Hypothalamus (tissue), 51 donors: ENCODE results near the gene VASH1.
A peak's percentile ranks its signal among the peaks of the same experiment; 100 is the strongest.

Experiments
- DNase-seq, 51 donors: peaks; one replicate each; lab custom pipeline; 2025; lab: John Stamatoyannopoulos, UW

The VASH1 gene

DNA sequence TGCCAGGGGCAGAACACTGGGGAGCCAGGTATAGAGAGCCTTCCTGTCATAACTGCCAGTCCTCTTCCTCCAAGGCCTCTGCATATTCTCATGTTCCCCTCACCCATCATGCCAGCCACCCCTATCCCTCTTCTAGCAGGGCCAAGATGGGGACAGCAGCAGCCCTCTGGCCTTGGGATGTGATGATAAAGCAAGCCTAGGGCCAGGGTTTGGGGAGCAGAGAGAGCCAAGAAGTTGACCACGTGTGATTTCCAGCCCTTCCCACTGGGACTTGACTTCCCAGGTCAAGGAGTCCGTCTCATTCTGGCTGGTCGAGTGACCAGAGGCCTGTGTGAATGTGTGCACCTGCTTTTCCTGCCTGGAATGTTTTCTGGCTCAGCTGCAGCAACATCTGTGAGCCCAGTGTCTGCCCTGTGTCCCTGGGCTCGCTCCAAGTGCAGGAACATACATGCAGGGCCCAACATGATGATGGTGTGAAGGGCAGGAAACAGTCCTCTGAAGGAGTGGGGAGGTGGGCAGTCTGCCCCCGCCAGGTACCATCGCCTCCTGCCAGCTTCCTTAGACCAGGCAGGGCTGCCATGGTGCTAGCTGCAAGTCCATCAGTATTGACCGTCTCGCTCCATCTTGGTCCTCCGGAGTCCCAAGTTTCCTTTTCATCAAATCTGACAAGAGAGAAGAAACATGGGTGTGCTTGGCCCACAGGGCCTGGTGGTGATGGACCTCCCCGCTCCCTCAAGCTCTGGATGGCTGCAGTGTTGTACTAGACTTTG, 21.0 kb downstream of the VASH1 start:
- DNase-seq = no peak

DNA sequence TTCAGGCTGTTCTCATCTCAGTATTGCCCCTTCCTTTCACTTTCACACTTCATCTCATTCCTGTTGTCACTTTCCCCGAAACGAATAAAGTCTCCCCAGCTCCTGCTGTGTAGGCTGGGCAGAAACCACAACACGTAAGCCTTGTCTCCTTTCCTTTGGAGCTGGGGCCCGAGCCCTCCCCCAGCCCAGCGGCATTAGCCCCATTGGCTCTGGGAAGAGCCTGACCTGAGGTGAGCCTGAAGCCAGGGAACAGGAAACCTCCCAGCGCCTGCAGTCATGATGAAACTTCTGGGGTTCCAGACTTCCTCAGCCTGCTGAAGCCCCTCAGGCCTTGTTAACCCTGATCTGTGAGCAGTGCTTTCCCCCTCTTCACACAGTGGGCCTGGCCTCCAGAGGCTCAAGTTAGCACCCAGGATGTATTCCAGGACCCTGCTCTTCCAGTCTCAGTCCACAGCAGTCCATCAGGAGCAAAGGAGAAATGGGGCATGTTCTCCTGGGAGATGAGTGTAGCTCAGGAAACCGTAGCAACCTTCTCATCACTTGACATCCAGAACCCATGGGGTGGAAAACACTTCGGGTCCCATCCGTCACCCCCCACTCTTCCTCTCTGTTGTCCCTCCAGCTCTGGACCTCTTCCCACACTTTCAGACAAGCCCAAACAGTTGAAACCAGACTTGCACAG, 21.8 kb downstream of the VASH1 start:
- no peak for DNase-seq

GRCh38 chr14:76784266-76784874, 23.1 kb downstream of the VASH1 start:
- DNase-seq = no peak

- DNase-seq = peak in 45 of 51 donors; percentile 14 to 92 (median 67)
Measured at GRCh38 chr14:76784881-76785280, 23.6 kb downstream of the VASH1 start.

DNA sequence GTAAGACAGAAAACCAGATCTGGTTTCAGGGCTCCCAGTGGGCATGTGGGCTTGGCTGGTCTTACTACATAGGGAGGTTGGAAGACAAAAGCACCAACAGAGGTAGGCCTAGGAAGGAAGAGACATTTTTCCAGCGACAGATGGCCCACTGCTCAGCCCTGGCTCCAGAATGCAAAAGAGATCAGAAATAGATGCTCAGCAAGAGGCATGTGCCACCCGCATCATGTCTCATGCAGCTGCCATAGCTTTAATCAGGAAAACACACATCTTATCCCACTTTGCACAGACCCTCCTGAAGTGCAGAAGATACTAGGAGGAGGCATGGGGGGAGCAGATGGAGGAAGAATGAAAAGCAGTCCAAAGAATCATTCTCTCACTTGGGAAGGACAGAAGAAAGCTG, 25.3 kb downstream of the VASH1 start:
- peak in 1 of 51 donors; percentile 26 for DNase-seq

GRCh38 chr14:76792422-76792821, 31.2 kb downstream of the VASH1 start:
- no peak for DNase-seq

GRCh38 chr14:76793324-76793723, 32.1 kb downstream of the VASH1 start:
- no peak for DNase-seq

DNA sequence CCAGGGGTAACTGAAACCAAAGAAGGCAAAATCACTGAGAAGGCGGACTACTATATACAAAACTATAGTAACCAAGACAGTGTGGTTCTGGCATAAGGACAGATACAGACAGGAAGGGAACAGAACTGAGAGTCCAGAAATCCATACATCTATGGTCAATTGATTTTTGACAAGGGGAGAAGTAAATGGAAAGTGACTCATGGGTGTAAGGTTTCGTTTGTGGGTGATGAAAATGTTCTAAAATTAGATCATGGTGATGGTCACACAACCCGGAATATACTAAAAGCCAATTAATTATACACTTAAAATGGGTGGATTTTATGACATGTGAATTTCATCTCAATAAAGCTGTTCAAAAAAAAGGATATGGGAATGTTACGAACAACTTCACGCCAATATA, 32.7 kb downstream of the VASH1 start:
- DNase-seq = no peak

- no peak for DNase-seq
Measured at GRCh38 chr14:76806446-76806845, 45.2 kb downstream of the VASH1 start.

DNA sequence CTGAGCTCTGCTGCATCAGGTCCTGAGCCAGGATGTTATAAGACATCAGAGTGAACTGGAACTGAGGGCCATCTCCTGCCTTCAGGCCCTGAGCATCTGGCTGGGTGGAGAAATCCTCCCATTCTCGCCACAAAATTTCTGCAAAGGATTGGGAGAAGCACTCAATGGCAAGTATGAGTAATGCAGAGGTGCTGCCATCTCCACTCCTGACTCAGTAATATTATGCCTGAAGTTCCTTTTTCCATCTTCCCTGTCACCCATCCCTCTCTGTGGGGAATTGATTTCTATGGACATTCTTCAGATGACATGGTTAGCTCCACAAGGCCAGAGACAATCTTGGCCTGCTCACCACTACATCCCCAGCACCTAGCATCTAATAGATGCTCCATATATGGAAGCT, 46.7 kb downstream of the VASH1 start:
- no peak for DNase-seq

GRCh38 chr14:76808990-76809389, 47.7 kb downstream of the VASH1 start:
- no peak for DNase-seq

- no peak for DNase-seq
Measured at GRCh38 chr14:76810525-76810924, 49.3 kb downstream of the VASH1 start.

GRCh38 chr14:76810953-76811400, 49.7 kb downstream of the VASH1 start:
- DNase-seq = peak in 20 of 51 donors; percentile 3 to 67 (median 30)

GRCh38 chr14:76811561-76811960, 50.3 kb downstream of the VASH1 start:
- DNase-seq = no peak

- peak in 3 of 51 donors; percentile 42 to 59 (median 59) for DNase-seq
Measured at GRCh38 chr14:76812093-76812421, 50.8 kb downstream of the VASH1 start.

DNA sequence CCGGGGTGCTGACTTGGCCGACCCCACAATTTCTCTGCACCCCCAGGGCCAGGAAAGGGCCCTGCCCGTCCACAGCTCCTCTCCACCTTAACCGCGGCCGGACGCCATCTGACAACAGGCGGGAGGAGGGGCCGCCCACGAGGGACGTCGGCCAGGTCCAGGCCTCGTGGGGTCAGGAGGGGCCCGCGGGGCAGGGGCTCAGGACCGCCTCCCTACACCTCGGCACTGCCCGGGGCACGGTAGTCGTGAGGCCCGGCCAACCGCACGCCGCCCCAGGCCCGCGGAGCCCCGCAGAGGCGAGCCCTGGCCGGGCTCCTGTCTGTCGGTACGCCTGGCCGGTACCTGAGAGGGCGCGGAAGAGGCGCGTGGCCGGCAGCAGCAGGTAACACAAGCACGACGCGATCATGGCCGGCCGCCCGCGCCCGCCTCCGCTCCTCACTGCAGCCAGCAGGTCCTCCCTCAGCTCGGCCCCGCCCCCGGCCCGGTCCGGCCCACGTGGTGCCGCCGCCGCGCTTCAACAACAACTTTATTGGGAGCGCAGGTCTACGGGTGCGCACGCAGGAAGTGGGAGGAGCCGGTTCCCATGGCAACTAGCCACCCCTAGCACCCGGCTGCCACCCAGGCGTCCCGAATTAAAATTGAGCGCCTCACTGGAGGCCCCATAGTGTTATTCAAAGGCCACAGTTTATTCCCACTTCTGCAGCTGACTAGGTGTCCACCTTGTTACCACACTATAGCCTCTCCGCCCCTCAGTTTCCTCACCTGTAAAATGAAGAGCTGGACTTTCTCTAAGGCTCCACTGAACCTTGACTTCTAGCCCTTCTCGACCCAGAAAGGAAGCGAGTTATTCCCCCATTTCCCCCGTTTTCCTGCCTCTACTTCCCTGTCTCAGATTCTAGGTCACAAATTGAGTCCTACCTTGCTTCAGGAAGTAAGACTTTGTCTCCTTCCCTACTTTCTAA, 51.4 kb downstream of the VASH1 start, which contains the start of gene ANGEL1:
TSS of gene ANGEL1 (minus strand) at position 461 of the 962 bp plus-strand sequence. CDS start at position 406, 55 bp downstream.
- DNase-seq = peak; percentile 68 to 96 (median 90)

- DNase-seq = no peak
Measured at GRCh38 chr14:76814726-76815645, 53.7 kb downstream of the VASH1 start.

DNA sequence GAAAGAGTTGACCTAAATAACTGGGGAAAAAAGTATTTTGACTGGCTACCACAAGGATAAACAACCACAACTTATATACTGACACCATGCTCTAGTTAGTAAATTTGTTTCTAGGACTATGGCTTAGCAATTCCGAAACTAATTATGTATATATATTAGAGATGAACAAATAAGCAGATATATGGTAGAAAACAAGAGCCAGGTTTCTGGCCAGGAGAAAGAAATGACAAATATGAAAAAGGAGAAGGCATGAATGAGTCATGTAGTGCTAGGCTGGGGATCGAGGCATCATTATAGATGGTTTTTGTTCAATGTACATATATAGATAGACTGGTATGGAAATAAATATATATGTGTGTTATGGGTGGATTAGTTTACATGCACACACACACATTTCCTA, 59.4 kb downstream of the VASH1 start:
- no peak for DNase-seq

- DNase-seq = no peak
Measured at GRCh38 chr14:76826122-76826521, 64.9 kb downstream of the VASH1 start, which contains the start of gene LRRC74A. TSS of gene LRRC74A (plus strand) at chr14:76826408. CDS start at chr14:76826698, 290 bp downstream.
